Body of pancreas (tissue), 4 donors: ENCODE results near the gene MAPKAPK2. TPM values are rescaled to one million over a fixed set of nuclear protein-coding genes. Genes with fewer than 3 reads are reported as not detected.

Source experiments
- ATAC-seq: fragments of 150-250 bp; one replicate; pipeline ENCODE4 v1.9.1; 2016
- DNase-seq, 4 donors: peaks; one replicate each; pipeline ENCODE4 v3.0.0-alpha.2; 2019
- H3K27ac ChIP-seq, 4 donors: fragments of 200-600 bp; sonication (generic); 1 replicate in 3 of 4; 2 replicates in 1 of 4; pipeline versions ENCODE4 v1.5.1 to v1.6.1; 2016 to 2019; ENCODE audit warnings: mild to moderate bottlenecking in 1 of 4, mixed read lengths in 1 of 4, moderate library complexity in 1 of 4
- H3K27me3 ChIP-seq, 2 donors: fragments of 200-600 bp; sonication (generic); one replicate each; pipeline ENCODE4 v1.6.0; 2016; ENCODE audit warnings: mild to moderate bottlenecking in 1 of 2
- H3K36me3 ChIP-seq, 2 donors: fragments of 200-600 bp; sonication (generic); replicated peaks in 1 of 2; 2 replicates each; pipeline ENCODE4 v1.5.1; 2016; ENCODE audit warnings: low read depth in 2 of 2; ENCODE audit not compliant: insufficient read depth in 1 of 2
- H3K4me1 ChIP-seq: fragments of 200-600 bp; sonication (generic); one replicate; pipeline ENCODE4 v1.6.0; 2016
- H3K4me3 ChIP-seq, 2 donors: fragments of 200-600 bp; sonication (generic); 1 replicate in 1 of 2; 2 replicates in 1 of 2; pipeline ENCODE4 v1.5.1; 2016 to 2019
- H3K9me3 ChIP-seq, 3 donors: fragments of 200-600 bp; sonication (generic); 1 replicate in 2 of 3; 2 replicates in 1 of 3; pipeline ENCODE4 v1.5.1; 2016
- CTCF ChIP-seq, 7 experiments: fragments of 450-650 bp in 4 of 7; fragments of 200-600 bp in 3 of 7; sonication (generic) in 3 of 7; IDR thresholded peaks; one replicate each; pipeline ENCODE4 v1.5.1; 2016 to 2019; ENCODE audit warnings: antibody characterized with exemption in 7 of 7
- POLR2A ChIP-seq, 3 donors: fragments of 450-650 bp; IDR thresholded peaks; one replicate each; pipeline ENCODE4 v1.6.1; 2016; ENCODE audit warnings: antibody characterized with exemption in 3 of 3, mild to moderate bottlenecking in 2 of 3
- WGBS, 2 donors: methylation state at CpG; one replicate each; pipeline ENCODE4 v1.1.5; 2017; 5-methylcytosine and 5-hydroxymethylcytosine counted together
- intact Hi-C: fragments of 100-400 bp; cut with DNase I; formaldehyde crosslinking; loops from one replicate; pipeline ENCODE4 v1.15.1; 2023
- total RNA-seq, 2 donors: library from RNA; depleted of rRNA; stranded (reverse); fragments of >200 nt; gene quantifications; one replicate each; pipeline ENCODE4 v1.1.0, GENCODE V29; 2016

MAPKAPK2 gene
- total RNA-seq, 2 donors from 2014 or later, result 29.1 to 46.5 TPM

- H3K27ac ChIP-seq, result no peak overlapping the region
- TF ChIP-seq CTCF (IDR thresholded peaks at IDR 0.05) (no peak), POLR2A (IDR thresholded peaks at IDR 0.05) (no peak)
- H3K4me3 ChIP-seq, result no peak overlapping the region
- no peaks in the 10 kb centered on the region for H3K9me3 ChIP-seq
- no peaks in the 10 kb centered on the region for H3K36me3 ChIP-seq
- peaks cover 58% of the 10 kb centered on the region for H3K4me1 ChIP-seq
- intact Hi-C loops, result no loop called here
- ATAC-seq (no peak), DNase-seq (no peak)
- WGBS, 2 donors, result 80 to 83% methylated on average over 10 of the region's 10 CpGs
- H3K27me3 ChIP-seq, result no peaks in the 10 kb centered on the region
Observed at GRCh38 chr1:206719169-206719839, 34.6 kb downstream of the MAPKAPK2 start.

GRCh38 chr1:206721454-206721853 lies 36.7 kb downstream of the MAPKAPK2 start:
- Histone ChIP-seq H3K36me3 (no peaks in the 10 kb centered on the region), H3K27me3 (no peaks in the 10 kb centered on the region), H3K4me3 (no peak overlapping the region), H3K9me3 (no peaks in the 10 kb centered on the region), H3K4me1 (peaks cover 57% of the 10 kb centered on the region), H3K27ac (no peak overlapping the region)
- intact Hi-C loops, result no loop called here
- no peak for ATAC-seq
- no peak for TF ChIP-seq POLR2A (IDR thresholded peaks at IDR 0.05)
- no peak for TF ChIP-seq CTCF (IDR thresholded peaks at IDR 0.05)
- no peak for DNase-seq
- WGBS, 2 donors, result 57 to 74% methylated on average over 1 of the region's 1 CpG

GRCh38 chr1:206722751-206723461 lies 38.2 kb downstream of the MAPKAPK2 start:
- H3K27me3 ChIP-seq, result no peaks in the 10 kb centered on the region
- TF ChIP-seq POLR2A (IDR thresholded peaks at IDR 0.05) (no peak), CTCF (IDR thresholded peaks at IDR 0.05) (no peak)
- intact Hi-C loops, result no loop called here
- H3K4me1 ChIP-seq, result peaks cover 52% of the 10 kb centered on the region
- DNase-seq (no peak), ATAC-seq (no peak)
- H3K36me3 ChIP-seq, result no peaks in the 10 kb centered on the region
- no peaks in the 10 kb centered on the region for H3K9me3 ChIP-seq
- H3K4me3 ChIP-seq, result no peak overlapping the region
- 80% methylated on average over 13 to 17 of the region's 17 CpGs for WGBS, 2 donors
- H3K27ac ChIP-seq, result peak overlapping the region; percentile 55 to 82 (median 75)

- Histone ChIP-seq H3K27ac (peak overlapping the region; percentile 55 to 82 (median 75)), H3K27me3 (no peaks in the 10 kb centered on the region), H3K9me3 (no peaks in the 10 kb centered on the region), H3K36me3 (no peaks in the 10 kb centered on the region), H3K4me3 (no peak overlapping the region), H3K4me1 (peaks cover 57% of the 10 kb centered on the region)
- no peak for TF ChIP-seq POLR2A (IDR thresholded peaks at IDR 0.05)
- TF ChIP-seq CTCF (IDR thresholded peaks at IDR 0.05), result no peak
- ATAC-seq (no peak), DNase-seq (no peak)
- WGBS, 2 donors, result 71 to 91% methylated on average over 4 of the region's 4 CpGs
- intact Hi-C loops, result no loop called here
Observed at GRCh38 chr1:206723462-206723804, 38.7 kb downstream of the MAPKAPK2 start.
